HepG2 (cell line): ENCODE results near the gene INO80B. TPM values are rescaled to one million over a fixed set of nuclear protein-coding genes. Genes with fewer than 3 reads are reported as not detected.

Source experiments
- ARNT ChIP-seq: fragments of 450-650 bp; IDR thresholded peaks from 2 replicates; pipeline ENCODE4 v1.6.1; 2017
- CTCF ChIP-seq: sonication (generic); formaldehyde crosslinking; IDR thresholded peaks from 2 replicates; pipeline ENCODE4 v1.5.0; 2020; ENCODE audit warnings: mild to moderate bottlenecking, missing genetic modification reagents, moderate library complexity
- FOSL2 ChIP-seq: sonication (generic); formaldehyde crosslinking; IDR thresholded peaks from 2 replicates; pipeline ENCODE4 v1.4.0; 2020; ENCODE audit warnings: missing genetic modification reagents
- HHEX ChIP-seq: IDR thresholded peaks from 2 replicates; pipeline ENCODE4 v1.6.1; 2016; ENCODE audit warnings: control low read depth
- IKZF4 ChIP-seq: sonication (generic); formaldehyde crosslinking; IDR thresholded peaks from 2 replicates; pipeline ENCODE4 v1.5.1; 2020; ENCODE audit warnings: borderline replicate concordance, mild to moderate bottlenecking, low read depth, missing genetic modification reagents; ENCODE audit errors: not compliant biosample characterization
- MYNN ChIP-seq: sonication (generic); formaldehyde crosslinking; IDR thresholded peaks from 2 replicates; pipeline ENCODE4 v1.4.0; 2020; ENCODE audit warnings: mild to moderate bottlenecking, low read depth, missing genetic modification reagents
- NFRKB ChIP-seq: fragments of 450-650 bp; IDR thresholded peaks from 2 replicates; pipeline ENCODE4 v1.6.1; 2017
- SETDB1 ChIP-seq: sonication (generic); formaldehyde crosslinking; IDR thresholded peaks from 2 replicates; pipeline ENCODE4 v1.5.1; 2020; ENCODE audit warnings: missing genetic modification reagents, mild to moderate bottlenecking, borderline replicate concordance
- TBP ChIP-seq: sonication (generic); formaldehyde crosslinking; IDR thresholded peaks from 2 replicates; pipeline ENCODE4 v1.5.0; 2020; ENCODE audit warnings: missing genetic modification reagents
- TGIF2 ChIP-seq: IDR thresholded peaks from 2 replicates; pipeline ENCODE4 v1.6.1; 2016; ENCODE audit warnings: control low read depth, missing compliant biosample characterization
- TP53 ChIP-seq: sonication (generic); formaldehyde crosslinking; conservative IDR thresholded peaks from 2 replicates; pipeline ENCODE4 v1.4.0; 2020; ENCODE audit warnings: missing genetic modification reagents
- ZFP82 ChIP-seq: sonication (generic); formaldehyde crosslinking; IDR thresholded peaks from 2 replicates; pipeline ENCODE4 v1.5.1; 2020; ENCODE audit warnings: mild to moderate bottlenecking, missing genetic modification reagents, borderline replicate concordance
- ZNF333 ChIP-seq: sonication (generic); formaldehyde crosslinking; IDR thresholded peaks from 2 replicates; pipeline ENCODE4 v1.4.0; 2020; ENCODE audit warnings: mild to moderate bottlenecking, missing genetic modification reagents, borderline replicate concordance
- ZNF572 ChIP-seq: sonication (generic); formaldehyde crosslinking; IDR thresholded peaks from 2 replicates; pipeline ENCODE4 v1.5.1; 2020; ENCODE audit warnings: mild to moderate bottlenecking, missing genetic modification reagents
- ZNF605 ChIP-seq: sonication (generic); formaldehyde crosslinking; IDR thresholded peaks from 2 replicates; pipeline ENCODE4 v1.8.0; 2022; ENCODE audit warnings: mild to moderate bottlenecking, missing genetic modification reagents
- ZNF75D ChIP-seq: sonication (generic); formaldehyde crosslinking; IDR thresholded peaks from 2 replicates; pipeline ENCODE4 v1.8.1; 2023; ENCODE audit warnings: missing genetic modification reagents, mild to moderate bottlenecking, borderline replicate concordance
- ZNF761 ChIP-seq: sonication (generic); formaldehyde crosslinking; conservative IDR thresholded peaks from 2 replicates; pipeline ENCODE4 v1.4.0; 2020; ENCODE audit warnings: mild to moderate bottlenecking, missing genetic modification reagents
- ZNF891 ChIP-seq: sonication (generic); formaldehyde crosslinking; IDR thresholded peaks from 2 replicates; pipeline ENCODE4 v1.5.0; 2020; ENCODE audit warnings: mild to moderate bottlenecking, missing genetic modification reagents
- ZSCAN21 ChIP-seq: sonication (generic); formaldehyde crosslinking; IDR thresholded peaks from 2 replicates; pipeline ENCODE4 v1.8.0; 2022; ENCODE audit warnings: mild to moderate bottlenecking, missing genetic modification reagents, moderate library complexity, borderline replicate concordance
- polyA plus RNA-seq, 8 experiments: library from polyadenylated mRNA; depleted of rRNA in 3 of 8; stranded (reverse) in 7 of 8; unstranded in 1 of 8; fragments of >200 nt; fragmentation: Illumina TruSeq in 4 of 8; extraction: Trizol in 4 of 8; gene quantifications; 2 replicates each; pipeline versions ENCODE4 v1.2.1 to v1.2.3, GENCODE V29; 2011 to 2016; ENCODE audit warnings: low read depth in 4 of 8, missing spikeins in 1 of 8, mixed read lengths in 1 of 8; ENCODE audit not compliant: insufficient read depth in 1 of 8
- total RNA-seq, 5 experiments: library from RNA; depleted of rRNA; stranded (reverse); fragments of >200 nt; fragmentation: Illumina TruSeq; extraction: Trizol; gene quantifications; 2 replicates each; pipeline ENCODE4 v1.2.3, GENCODE V29; 2016; ENCODE audit warnings: low read depth in 1 of 5
- TF ChIP-seq, protein P1 (sequence below), 2 experiments: sonication (generic) in 1 of 2; formaldehyde crosslinking in 1 of 2; IDR thresholded peaks; 2 replicates each; pipeline versions ENCODE4 v1.4.0 to v1.6.1; 2018 to 2020; ENCODE audit warnings: missing genetic modification reagents in 2 of 2, borderline replicate concordance in 1 of 2, low read depth in 1 of 2, mild to moderate bottlenecking in 1 of 2, missing biosample characterization in 1 of 2
- TF ChIP-seq, protein P2 (sequence below): sonication (generic); formaldehyde crosslinking; IDR thresholded peaks from 2 replicates; pipeline ENCODE4 v1.8.0; 2022; ENCODE audit warnings: mild to moderate bottlenecking, missing genetic modification reagents
- TF ChIP-seq, protein P3 (sequence below): sonication (generic); formaldehyde crosslinking; conservative IDR thresholded peaks from 2 replicates; pipeline ENCODE4 v1.4.0; 2020; ENCODE audit warnings: missing genetic modification reagents

The INO80B gene
- total and polyA plus RNA-seq, 2 of the 13 experiments (the other 11 are each of a cell fraction or from before 2014, with no cell fraction given) = 6.2 to 14.5 TPM

GRCh38 chr2:74499267-74499939 lies 44.5 kb downstream of the INO80B start, which contains the start of gene LBX2 (continued):
- TF ChIP-seq, protein P1, sequence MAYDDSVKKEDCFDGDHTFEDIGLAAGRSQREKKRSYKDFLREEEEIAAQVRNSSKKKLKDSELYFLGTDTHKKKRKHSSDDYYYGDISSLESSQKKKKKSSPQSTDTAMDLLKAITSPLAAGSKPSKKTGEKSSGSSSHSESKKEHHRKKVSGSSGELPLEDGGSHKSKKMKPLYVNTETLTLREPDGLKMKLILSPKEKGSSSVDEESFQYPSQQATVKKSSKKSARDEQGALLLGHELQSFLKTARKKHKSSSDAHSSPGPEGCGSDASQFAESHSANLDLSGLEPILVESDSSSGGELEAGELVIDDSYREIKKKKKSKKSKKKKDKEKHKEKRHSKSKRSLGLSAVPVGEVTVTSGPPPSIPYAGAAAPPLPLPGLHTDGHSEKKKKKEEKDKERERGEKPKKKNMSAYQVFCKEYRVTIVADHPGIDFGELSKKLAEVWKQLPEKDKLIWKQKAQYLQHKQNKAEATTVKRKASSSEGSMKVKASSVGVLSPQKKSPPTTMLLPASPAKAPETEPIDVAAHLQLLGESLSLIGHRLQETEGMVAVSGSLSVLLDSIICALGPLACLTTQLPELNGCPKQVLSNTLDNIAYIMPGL (CRISPR knock-in tag; IDR thresholded peaks at IDR 0.05; ENCODE audit: borderline replicate concordance in 1 of 2, low read depth in 1 of 2) = peak in 1 of 2 experiments; percentile 25; a peak in 1 of 4 replicates
- TF ChIP-seq TGIF2 (CRISPR knock-in tag) = no peak
- no peak for TF ChIP-seq ZNF572 (CRISPR knock-in tag)
- TF ChIP-seq CTCF (CRISPR knock-in tag) = no peak
- TF ChIP-seq ZNF605 (CRISPR knock-in tag) = no peak
- TF ChIP-seq ZFP82 (CRISPR knock-in tag) = no peak
- TF ChIP-seq, protein P2, sequence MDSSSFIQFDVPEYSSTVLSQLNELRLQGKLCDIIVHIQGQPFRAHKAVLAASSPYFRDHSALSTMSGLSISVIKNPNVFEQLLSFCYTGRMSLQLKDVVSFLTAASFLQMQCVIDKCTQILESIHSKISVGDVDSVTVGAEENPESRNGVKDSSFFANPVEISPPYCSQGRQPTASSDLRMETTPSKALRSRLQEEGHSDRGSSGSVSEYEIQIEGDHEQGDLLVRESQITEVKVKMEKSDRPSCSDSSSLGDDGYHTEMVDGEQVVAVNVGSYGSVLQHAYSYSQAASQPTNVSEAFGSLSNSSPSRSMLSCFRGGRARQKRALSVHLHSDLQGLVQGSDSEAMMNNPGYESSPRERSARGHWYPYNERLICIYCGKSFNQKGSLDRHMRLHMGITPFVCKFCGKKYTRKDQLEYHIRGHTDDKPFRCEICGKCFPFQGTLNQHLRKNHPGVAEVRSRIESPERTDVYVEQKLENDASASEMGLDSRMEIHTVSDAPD (CRISPR knock-in tag) = no peak
- TF ChIP-seq ZNF333 (CRISPR knock-in tag) = no peak
- TF ChIP-seq NFRKB = no peak
- no peak for TF ChIP-seq HHEX
- TF ChIP-seq FOSL2 (CRISPR knock-in tag) = no peak
- TF ChIP-seq, protein P3, sequence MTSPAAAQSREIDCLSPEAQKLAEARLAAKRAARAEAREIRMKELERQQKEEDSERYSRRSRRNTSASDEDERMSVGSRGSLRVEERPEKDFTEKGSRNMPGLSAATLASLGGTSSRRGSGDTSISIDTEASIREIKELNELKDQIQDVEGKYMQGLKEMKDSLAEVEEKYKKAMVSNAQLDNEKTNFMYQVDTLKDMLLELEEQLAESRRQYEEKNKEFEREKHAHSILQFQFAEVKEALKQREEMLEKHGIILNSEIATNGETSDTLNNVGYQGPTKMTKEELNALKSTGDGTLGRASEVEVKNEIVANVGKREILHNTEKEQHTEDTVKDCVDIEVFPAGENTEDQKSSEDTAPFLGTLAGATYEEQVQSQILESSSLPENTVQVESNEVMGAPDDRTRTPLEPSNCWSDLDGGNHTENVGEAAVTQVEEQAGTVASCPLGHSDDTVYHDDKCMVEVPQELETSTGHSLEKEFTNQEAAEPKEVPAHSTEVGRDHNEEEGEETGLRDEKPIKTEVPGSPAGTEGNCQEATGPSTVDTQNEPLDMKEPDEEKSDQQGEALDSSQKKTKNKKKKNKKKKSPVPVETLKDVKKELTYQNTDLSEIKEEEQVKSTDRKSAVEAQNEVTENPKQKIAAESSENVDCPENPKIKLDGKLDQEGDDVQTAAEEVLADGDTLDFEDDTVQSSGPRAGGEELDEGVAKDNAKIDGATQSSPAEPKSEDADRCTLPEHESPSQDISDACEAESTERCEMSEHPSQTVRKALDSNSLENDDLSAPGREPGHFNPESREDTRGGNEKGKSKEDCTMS (CRISPR knock-in tag) = no peak
- no peak for TF ChIP-seq MYNN
- 0 out of 2 replicates have a peak, but pooled peaks have one; percentile 53 for TF ChIP-seq ZNF761
- no peak for TF ChIP-seq TP53
- no peak for TF ChIP-seq ZNF75D (CRISPR knock-in tag)
- TF ChIP-seq SETDB1 (CRISPR knock-in tag) = no peak
- no peak for TF ChIP-seq ARNT
- 0 out of 2 replicates have a peak, but pooled peaks have one; percentile 15 for TF ChIP-seq ZSCAN21 (CRISPR knock-in tag)
- no peak for TF ChIP-seq ZNF891
- TF ChIP-seq IKZF4 = no peak
- no peak for TF ChIP-seq TBP (CRISPR knock-in tag)
